NCI-H187 treated with DMSO at 0.1 percent for 48 hours (cell line): ENCODE results near the gene CNOT1.

Experiments used
- DNase-seq: peaks from one replicate; lab custom pipeline; 2025; lab: John Stamatoyannopoulos, UW

The CNOT1 gene

GRCh38 chr16:58487566-58488351 is 141.9 kb downstream of the CNOT1 start:
- no peak for DNase-seq

GRCh38 chr16:58485184-58485887 is 144.3 kb downstream of the CNOT1 start:
- DNase-seq = no peak

GRCh38 chr16:58481931-58482330 is 147.7 kb downstream of the CNOT1 start:
- DNase-seq = no peak

DNA sequence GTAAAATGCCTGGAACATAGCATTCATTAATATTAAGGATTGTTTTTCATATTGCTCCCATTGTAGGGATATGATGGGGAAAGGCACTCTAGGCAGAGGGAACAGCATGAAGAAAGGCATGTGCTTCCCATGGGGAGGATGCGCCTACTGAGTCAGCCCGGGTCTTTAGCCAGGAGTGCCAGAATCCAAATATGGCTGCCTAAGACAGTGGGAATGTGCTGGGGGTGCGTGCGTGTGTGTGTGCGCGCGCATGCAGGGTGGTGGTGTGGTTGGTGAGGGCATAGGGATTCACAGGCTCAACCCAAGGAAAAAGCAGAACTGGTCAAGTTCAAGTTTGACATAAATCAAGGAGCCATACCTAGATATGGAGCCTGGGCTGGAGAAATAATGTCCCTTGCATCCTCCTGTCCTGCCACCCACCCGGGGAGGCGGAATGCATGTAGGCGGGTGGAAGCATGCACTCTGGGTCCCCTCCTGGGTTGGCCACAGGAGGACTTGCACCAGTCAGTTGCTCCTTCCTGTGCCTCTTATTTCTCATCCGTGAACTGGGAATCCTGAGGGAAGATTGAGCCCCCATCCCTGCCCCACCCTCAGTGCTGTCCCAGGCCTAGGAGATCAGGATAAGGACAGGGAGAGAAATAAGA is 148.3 kb downstream of the CNOT1 start:
- no peak for DNase-seq

DNA sequence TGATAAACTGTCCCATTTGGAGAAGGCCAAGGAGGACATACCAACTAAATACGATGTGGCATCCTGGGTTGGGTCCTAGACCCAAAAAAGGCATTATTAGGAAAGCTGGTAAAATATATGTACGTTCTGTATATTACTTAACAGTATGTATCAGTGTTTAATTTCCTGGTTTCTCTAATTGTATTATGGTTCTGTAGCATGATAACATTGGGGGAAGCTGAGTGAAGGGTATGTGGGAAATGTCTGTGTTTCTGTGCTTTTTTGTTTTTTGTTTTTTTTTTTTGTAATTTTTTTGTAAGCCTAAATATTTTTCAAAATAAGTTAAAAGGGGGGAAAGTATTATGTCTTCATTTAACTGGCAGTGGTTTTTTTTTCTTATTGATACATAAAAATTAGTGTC is 151.2 kb downstream of the CNOT1 start:
- no peak for DNase-seq

DNA sequence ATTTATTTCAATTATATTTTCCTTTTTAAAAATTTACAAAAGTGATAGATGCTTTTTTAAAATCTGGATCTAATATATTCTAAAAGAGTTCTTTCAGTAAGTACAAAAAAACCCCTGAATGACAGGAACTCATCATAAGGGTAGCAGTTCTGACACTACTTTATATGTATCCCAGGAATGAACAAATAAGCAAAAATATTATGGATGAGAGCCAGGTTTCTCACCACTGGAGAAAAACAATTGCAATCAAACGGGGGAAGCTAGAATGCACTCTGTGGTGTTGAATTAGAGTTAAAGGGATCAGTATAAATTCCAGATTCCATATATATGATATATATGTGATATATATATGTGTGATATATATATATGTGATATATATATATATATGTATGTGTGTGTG is 152.8 kb downstream of the CNOT1 start:
- DNase-seq = no peak

DNA sequence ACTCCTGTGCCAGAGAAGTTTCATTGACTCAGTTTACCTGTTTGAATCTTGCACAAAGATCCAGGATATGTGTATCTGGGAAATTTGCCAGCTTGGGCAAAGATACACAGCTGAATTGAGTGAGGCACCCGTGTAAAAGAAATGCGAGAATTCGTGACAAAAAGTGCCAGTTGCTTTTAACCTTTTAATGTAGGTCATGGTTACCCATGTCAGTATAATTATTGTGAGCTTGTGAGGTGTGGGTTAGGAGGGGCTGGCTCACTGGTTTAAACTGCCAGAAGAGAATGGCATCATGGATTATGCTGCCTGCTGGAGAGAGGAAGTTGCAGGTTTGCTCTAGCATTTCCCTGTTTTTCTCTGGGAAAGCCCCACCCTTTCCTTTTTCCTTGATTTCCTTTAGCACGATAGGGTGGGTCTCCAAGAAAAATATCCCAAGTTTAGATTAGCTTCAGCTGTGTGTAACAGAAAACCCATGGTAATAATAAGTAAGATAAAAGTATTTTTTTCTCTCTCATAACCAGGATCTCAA is 154.5 kb downstream of the CNOT1 start:
- DNase-seq = no peak

DNA sequence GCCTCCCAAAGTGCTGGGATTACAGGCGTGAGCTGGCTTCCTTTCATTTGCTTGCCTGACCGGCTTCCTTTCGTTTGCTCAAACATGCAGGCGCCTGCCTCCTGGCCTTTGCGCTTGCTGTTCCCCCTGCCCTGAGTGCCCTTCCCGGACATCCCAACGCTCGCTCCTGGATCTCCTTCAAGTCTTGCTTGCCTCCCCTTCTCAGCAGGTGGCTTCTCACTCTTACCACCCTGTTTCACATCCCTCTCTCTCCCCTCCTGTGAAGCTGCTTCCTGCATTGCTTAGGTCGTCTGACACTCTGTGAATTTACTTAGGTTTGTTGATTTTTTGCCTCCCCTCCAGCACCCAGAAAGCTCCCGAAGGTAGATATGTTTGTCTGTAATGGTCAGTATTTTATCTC is 155.3 kb downstream of the CNOT1 start:
- DNase-seq = no peak

DNA sequence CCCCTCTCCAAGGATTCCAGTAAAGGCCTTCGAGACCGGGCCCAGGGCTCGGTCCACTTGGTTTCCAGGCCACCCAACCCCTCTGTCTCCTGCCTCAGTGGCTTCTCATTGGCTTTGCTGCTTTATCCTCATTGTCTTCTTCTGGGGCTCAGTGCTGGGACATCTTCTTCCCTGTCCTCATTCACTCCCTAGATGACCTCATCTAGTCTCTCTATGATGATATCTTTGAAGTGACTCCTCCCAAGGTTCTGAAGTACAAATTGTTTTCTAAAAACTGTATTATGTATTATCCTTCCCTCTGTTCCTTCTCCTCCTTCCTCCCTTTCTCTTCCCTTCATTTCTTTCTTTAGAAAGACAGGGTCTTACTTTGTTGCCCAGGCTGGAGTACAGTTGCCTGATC is 156.8 kb downstream of the CNOT1 start:
- DNase-seq = no peak

DNA sequence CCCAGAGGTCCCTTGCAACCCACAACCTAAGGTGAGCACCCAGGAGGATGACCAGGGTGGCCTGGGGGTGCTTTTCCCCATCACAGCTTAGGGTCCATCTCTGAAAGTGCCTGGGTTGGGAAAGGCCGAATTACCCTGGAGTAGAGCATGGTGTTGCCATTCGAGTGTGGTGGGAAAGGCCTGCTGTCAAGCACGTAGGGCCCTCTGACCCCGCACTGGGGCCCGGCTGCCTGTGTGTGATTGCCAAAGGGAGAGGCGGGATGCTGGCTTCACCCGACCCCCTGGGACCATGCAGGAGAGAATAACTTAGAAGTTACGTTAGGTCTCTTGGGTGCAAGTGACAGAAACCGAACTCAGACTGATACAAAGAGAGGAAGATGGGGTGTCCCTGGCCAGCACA is 157.4 kb downstream of the CNOT1 start:
- no peak for DNase-seq

DNA sequence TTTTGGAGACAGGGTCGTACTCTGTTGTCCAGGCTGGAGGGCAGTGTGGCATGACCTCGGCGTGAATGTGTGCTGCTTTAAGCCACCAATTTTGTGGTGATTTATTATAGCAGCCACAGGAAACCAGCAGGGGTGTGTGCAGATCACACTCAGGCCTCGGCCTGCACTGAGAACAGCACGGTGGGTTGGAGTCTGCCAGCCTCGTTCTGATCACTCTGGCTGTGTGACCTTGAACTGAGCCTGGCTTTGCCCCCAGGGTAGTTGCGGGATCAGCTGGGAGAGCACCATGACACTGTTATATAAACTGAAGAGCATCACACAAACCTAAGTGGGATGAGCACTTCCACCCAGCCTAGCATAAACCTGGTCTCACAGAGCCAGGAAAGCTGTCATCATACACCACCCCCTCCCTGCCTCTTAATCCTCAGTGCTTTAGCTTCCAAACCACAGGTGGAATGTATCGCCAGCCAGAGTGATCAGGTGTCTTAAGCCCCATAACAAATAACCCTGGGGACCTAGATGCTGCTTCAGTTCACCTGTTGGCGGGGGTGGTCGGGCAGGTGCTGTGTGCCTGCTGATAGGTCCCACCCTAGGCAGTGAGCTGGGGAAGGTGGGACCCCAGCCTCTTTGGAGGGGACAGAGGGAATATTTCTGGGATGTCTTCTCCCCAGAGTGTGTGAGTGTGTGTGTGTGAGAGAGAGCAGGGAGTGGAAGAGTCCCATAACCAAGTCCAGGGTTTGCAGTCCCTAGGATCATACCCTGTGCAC is 158.2 kb downstream of the CNOT1 start:
- no peak for DNase-seq
